Measurements from ENCODE around the gene SCNN1B.

The SCNN1B gene

GRCh38 chr16:23255000-23255399 lies 47.1 kb upstream of the SCNN1B start:
- Histone ChIP-seq H3K9ac (ENCODE audit: low read length) (no peak overlapping the region), H3K27ac (ENCODE audit: low read depth, low read length) (no peak overlapping the region), H3K4me3 (ENCODE audit: insufficient read depth, low read length, poor library complexity, severe bottlenecking) (no peak overlapping the region), H3K27me3 (ENCODE audit: low read length) (no peaks in the 10 kb centered on the region), H3K36me3 (ENCODE audit: low read length) (no peaks in the 10 kb centered on the region), H3K9me2 (replicated peaks; ENCODE audit: insufficient read depth, low read length) (no peaks in the 10 kb centered on the region), H3K79me2 (ENCODE audit: insufficient read depth, low read length) (no peaks in the 10 kb centered on the region), H3F3A (ENCODE audit: insufficient read depth) (no peaks in the 10 kb centered on the region), H3K9me3 (ENCODE audit: insufficient read depth, low read length) (no peaks in the 10 kb centered on the region), H2AFZ (ENCODE audit: low read depth, low read length, severe bottlenecking) (no peak overlapping the region), H4K20me1 (ENCODE audit: low read depth, low read length) (no peaks in the 10 kb centered on the region), H3K4me2 (ENCODE audit: low read depth, low read length, poor library complexity, severe bottlenecking) (no peak overlapping the region)
- TF ChIP-seq CTCF (IDR thresholded peaks at IDR 0.05; ENCODE audit: insufficient read depth, low read length, poor library complexity, severe bottlenecking) (no peak), EZH2phosphoT487 (conservative IDR thresholded peaks at IDR 0.05; ENCODE audit: low read length) (no peak)

GRCh38 chr16:23256440-23256839 lies 45.7 kb upstream of the SCNN1B start:
- Histone ChIP-seq H3F3A (ENCODE audit: insufficient read depth) (no peaks in the 10 kb centered on the region), H2AFZ (ENCODE audit: low read depth, low read length, severe bottlenecking) (no peak overlapping the region), H3K4me2 (ENCODE audit: low read depth, low read length, poor library complexity, severe bottlenecking) (no peak overlapping the region), H3K9ac (ENCODE audit: low read length) (no peak overlapping the region), H3K27me3 (ENCODE audit: low read length) (no peaks in the 10 kb centered on the region), H3K4me3 (ENCODE audit: insufficient read depth, low read length, poor library complexity, severe bottlenecking) (no peak overlapping the region), H3K79me2 (ENCODE audit: insufficient read depth, low read length) (no peaks in the 10 kb centered on the region), H3K36me3 (ENCODE audit: low read length) (no peaks in the 10 kb centered on the region), H3K9me2 (replicated peaks; ENCODE audit: insufficient read depth, low read length) (no peaks in the 10 kb centered on the region), H3K27ac (ENCODE audit: low read depth, low read length) (no peak overlapping the region), H4K20me1 (ENCODE audit: low read depth, low read length) (no peaks in the 10 kb centered on the region), H3K9me3 (ENCODE audit: insufficient read depth, low read length) (no peaks in the 10 kb centered on the region)
- TF ChIP-seq EZH2phosphoT487 (conservative IDR thresholded peaks at IDR 0.05; ENCODE audit: low read length) (no peak), CTCF (IDR thresholded peaks at IDR 0.05; ENCODE audit: insufficient read depth, low read length, poor library complexity, severe bottlenecking) (no peak)

GRCh38 chr16:23257682-23258081 lies 44.4 kb upstream of the SCNN1B start:
- Histone ChIP-seq H2AFZ (ENCODE audit: low read depth, low read length, severe bottlenecking) (no peak overlapping the region), H4K20me1 (ENCODE audit: low read depth, low read length) (no peaks in the 10 kb centered on the region), H3K36me3 (ENCODE audit: low read length) (no peaks in the 10 kb centered on the region), H3K27me3 (ENCODE audit: low read length) (no peaks in the 10 kb centered on the region), H3F3A (ENCODE audit: insufficient read depth) (no peaks in the 10 kb centered on the region), H3K9me2 (replicated peaks; ENCODE audit: insufficient read depth, low read length) (no peaks in the 10 kb centered on the region), H3K9me3 (ENCODE audit: insufficient read depth, low read length) (no peaks in the 10 kb centered on the region), H3K4me3 (ENCODE audit: insufficient read depth, low read length, poor library complexity, severe bottlenecking) (no peak overlapping the region), H3K27ac (ENCODE audit: low read depth, low read length) (no peak overlapping the region), H3K9ac (ENCODE audit: low read length) (no peak overlapping the region), H3K79me2 (ENCODE audit: insufficient read depth, low read length) (no peaks in the 10 kb centered on the region), H3K4me2 (ENCODE audit: low read depth, low read length, poor library complexity, severe bottlenecking) (no peak overlapping the region)
- TF ChIP-seq CTCF (IDR thresholded peaks at IDR 0.05; ENCODE audit: insufficient read depth, low read length, poor library complexity, severe bottlenecking) (no peak), EZH2phosphoT487 (conservative IDR thresholded peaks at IDR 0.05; ENCODE audit: low read length) (no peak)

- no peak for TF ChIP-seq CTCF (IDR thresholded peaks at IDR 0.05; ENCODE audit: insufficient read depth, low read length, poor library complexity, severe bottlenecking)
- TF ChIP-seq EZH2phosphoT487 (conservative IDR thresholded peaks at IDR 0.05; ENCODE audit: low read length): no peak
- Histone ChIP-seq H3K9ac (ENCODE audit: low read length) (no peak overlapping the region), H4K20me1 (ENCODE audit: low read depth, low read length) (no peaks in the 10 kb centered on the region), H3K79me2 (ENCODE audit: insufficient read depth, low read length) (no peaks in the 10 kb centered on the region), H3K9me2 (replicated peaks; ENCODE audit: insufficient read depth, low read length) (no peaks in the 10 kb centered on the region), H3K4me3 (ENCODE audit: insufficient read depth, low read length, poor library complexity, severe bottlenecking) (no peak overlapping the region), H3K36me3 (ENCODE audit: low read length) (no peaks in the 10 kb centered on the region), H3F3A (ENCODE audit: insufficient read depth) (no peaks in the 10 kb centered on the region), H3K27ac (ENCODE audit: low read depth, low read length) (no peak overlapping the region), H3K27me3 (ENCODE audit: low read length) (no peaks in the 10 kb centered on the region), H3K9me3 (ENCODE audit: insufficient read depth, low read length) (no peaks in the 10 kb centered on the region), H3K4me2 (ENCODE audit: low read depth, low read length, poor library complexity, severe bottlenecking) (no peak overlapping the region), H2AFZ (ENCODE audit: low read depth, low read length, severe bottlenecking) (no peak overlapping the region)
Measured at GRCh38 chr16:23258919-23259237, 43.2 kb upstream of the SCNN1B start.
